Esophagus squamous epithelium (tissue), 4 donors: ENCODE measurements around the gene ANKH.

Experiments
- CTCF ChIP-seq, 6 experiments: fragments of 450-650 bp in 4 of 6; fragments of 200-600 bp in 2 of 6; sonication (generic) in 2 of 6; IDR thresholded peaks; one replicate each; pipeline ENCODE4 v1.5.1; 2016 to 2019; ENCODE audit warnings: antibody characterized with exemption in 6 of 6, mild to moderate bottlenecking in 4 of 6, moderate library complexity in 4 of 6
- POLR2A ChIP-seq, 4 donors: fragments of 450-650 bp; IDR thresholded peaks; one replicate each; pipeline ENCODE4 v1.6.1; 2017; ENCODE audit warnings: antibody characterized with exemption in 4 of 4, mild to moderate bottlenecking in 4 of 4, moderate library complexity in 3 of 4

- TF ChIP-seq POLR2A (IDR thresholded peaks at IDR 0.05), result no peak
- no peak for TF ChIP-seq CTCF (IDR thresholded peaks at IDR 0.05)
Observed at GRCh38 chr5:14714706-14715105, 156.9 kb downstream of the ANKH start.
